ENCODE data around the gene GPR62. TPM values are rescaled to one million over a fixed set of nuclear protein-coding genes. Genes with fewer than 3 reads are reported as not detected.
A peak's percentile ranks its signal among the peaks of the same experiment; 100 is the strongest.

Gene GPR62
- total RNA-seq, 6 experiments from 2014 or later: 0.18 to 0.37 TPM; not detected in 4

DNA sequence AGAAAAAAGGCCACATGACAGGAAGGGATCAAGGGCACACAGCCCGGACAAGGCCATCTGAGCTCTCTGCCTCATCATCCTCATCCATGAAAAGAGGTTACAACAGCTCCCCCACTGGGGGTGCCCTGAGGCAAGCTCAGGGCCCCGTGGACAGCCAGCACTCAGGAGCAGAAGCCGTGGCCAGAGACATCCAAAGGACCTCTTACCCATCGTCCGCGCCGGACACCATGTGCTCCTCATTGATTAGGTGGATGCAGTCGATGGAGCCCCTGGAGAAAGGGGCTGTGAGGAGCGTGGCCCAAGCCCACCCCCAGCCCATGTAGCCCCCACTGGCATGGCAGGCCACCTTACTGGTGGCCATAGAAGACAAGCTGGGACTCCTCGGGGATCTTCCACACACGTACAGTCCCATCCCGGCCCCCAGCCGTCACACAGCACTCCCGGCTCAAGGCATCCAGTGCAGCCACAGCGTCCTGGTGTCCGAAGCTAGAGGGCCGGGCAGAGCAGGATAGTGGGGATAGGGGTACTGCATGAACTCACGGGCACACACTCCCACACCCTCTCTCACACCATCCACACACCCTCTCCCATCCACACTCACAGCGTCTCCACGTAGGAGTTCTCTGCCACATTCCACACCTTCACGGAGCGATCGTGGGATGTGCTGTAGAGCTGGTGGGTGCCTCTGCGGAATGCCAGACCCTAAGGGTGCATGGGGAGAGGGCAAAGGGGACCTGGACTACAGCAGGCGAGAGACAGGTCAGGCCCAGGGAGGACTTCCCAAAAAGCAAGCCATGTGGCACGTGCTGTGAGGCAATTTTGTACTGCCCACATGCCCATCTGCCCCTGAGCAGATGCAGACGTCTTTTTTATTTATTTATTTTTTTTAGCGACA is 19.9 kb upstream of the GPR62 start:
- Histone ChIP-seq H3K27ac (no peak overlapping the region), H3K4me1 (peaks cover 0 to 6% (median 1%) of the 10 kb centered on the region in 4 donors), H3K9me3 (no peaks in the 10 kb centered on the region), H3K27me3 (no peaks in the 10 kb centered on the region), H3K36me3 (peaks cover 0 to 47% (median 12%) of the 10 kb centered on the region in 4 donors), H3K4me3 (no peak overlapping the region)
- no peak for ATAC-seq
- peak in 1 of 3 donors; percentile 39 for DNase-seq
- 99% methylated on average over 9 of the region's 28 CpGs for WGBS (ENCODE audit: insufficient coverage, low coverage, low lambda C conversion rate, missing lambda C conversion rate)
- TF ChIP-seq POLR2A (IDR thresholded peaks at IDR 0.05): no peak
- TF ChIP-seq, protein P1, sequence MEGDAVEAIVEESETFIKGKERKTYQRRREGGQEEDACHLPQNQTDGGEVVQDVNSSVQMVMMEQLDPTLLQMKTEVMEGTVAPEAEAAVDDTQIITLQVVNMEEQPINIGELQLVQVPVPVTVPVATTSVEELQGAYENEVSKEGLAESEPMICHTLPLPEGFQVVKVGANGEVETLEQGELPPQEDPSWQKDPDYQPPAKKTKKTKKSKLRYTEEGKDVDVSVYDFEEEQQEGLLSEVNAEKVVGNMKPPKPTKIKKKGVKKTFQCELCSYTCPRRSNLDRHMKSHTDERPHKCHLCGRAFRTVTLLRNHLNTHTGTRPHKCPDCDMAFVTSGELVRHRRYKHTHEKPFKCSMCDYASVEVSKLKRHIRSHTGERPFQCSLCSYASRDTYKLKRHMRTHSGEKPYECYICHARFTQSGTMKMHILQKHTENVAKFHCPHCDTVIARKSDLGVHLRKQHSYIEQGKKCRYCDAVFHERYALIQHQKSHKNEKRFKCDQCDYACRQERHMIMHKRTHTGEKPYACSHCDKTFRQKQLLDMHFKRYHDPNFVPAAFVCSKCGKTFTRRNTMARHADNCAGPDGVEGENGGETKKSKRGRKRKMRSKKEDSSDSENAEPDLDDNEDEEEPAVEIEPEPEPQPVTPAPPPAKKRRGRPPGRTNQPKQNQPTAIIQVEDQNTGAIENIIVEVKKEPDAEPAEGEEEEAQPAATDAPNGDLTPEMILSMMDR (IDR thresholded peaks at IDR 0.05): no peak
- intact Hi-C loops (cut with DNase I): no loop called here

DNA sequence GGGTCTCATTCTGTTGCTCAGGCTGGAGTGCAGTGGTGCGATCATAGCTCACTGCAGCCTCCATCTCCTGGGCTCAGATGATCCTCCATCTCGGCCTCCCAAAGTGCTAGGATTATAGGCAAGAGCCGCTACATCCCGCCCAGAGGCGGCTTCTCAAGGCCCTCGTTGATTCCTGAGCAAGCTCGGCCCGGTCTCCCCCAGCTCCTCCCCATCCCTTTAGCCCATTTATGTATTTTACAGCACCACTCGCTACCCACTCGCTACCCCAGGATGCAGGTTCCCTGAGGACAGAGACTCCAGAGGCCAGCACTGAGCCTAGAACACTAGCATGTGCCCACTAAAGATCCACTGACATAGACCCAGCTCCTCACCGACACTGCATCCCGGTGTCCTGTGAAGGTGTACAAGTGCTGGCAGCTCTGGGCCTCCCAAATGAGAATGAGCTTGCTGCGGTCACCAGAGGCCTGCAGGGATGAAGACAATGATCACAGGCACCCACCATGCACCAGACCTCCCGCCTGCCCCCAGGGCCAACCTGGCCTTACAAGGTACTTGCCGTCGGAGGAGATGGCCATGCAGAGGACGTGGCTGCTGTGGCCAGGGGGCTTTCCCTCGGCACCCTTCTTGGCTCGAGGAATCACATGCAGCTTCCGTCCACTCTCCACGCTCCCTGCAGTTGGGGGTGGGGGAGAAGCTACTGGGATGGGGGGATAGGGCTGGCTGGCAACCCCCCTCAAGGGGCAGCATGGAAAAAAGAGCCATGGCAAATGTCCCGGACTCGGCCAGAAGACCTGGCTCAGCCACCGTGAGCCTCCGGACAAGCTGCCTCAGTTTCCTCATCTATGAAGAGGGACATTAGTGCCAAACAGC is 19.1 kb upstream of the GPR62 start:
- 95% methylated on average over 13 of the region's 25 CpGs for WGBS (ENCODE audit: insufficient coverage, low coverage, low lambda C conversion rate, missing lambda C conversion rate)
- Histone ChIP-seq H3K4me3 (no peak overlapping the region), H3K27ac (no peak overlapping the region), H3K4me1 (peaks cover 0 to 14% (median 5%) of the 10 kb centered on the region in 4 donors), H3K36me3 (peaks cover 0 to 47% (median 12%) of the 10 kb centered on the region in 4 donors), H3K9me3 (no peaks in the 10 kb centered on the region), H3K27me3 (no peaks in the 10 kb centered on the region)
- TF ChIP-seq, protein P1 (IDR thresholded peaks at IDR 0.05): no peak
- TF ChIP-seq POLR2A (IDR thresholded peaks at IDR 0.05): no peak
- intact Hi-C loops (cut with DNase I): no loop called here
- peak in 1 of 3 donors; percentile 35 for DNase-seq
- ATAC-seq: no peak

DNA sequence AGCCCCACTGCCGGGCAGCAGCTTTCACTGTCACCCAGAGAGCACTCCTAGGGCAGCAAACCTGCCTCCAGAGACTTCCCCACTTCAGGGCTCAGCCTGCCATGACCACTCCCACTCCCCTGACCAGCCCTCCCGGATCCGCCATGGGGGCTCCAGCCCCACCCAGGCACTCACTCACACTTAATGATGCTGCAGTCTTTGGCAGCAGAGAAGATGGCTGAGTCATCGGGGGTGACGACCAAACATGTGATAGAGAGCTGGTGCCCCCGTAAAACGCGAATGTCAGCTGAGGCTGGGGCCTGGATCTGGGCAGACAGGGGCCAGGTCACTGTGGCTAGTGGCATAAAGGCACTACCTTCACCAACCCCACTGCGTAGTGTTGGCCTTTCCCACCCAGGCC is 18.2 kb upstream of the GPR62 start:
- TF ChIP-seq POLR2A (IDR thresholded peaks at IDR 0.05): no peak
- TF ChIP-seq, protein P1 (IDR thresholded peaks at IDR 0.05): no peak
- H3K4me3 ChIP-seq: no peak overlapping the region
- H3K36me3 ChIP-seq: peaks cover 0 to 47% (median 12%) of the 10 kb centered on the region in 4 donors
- DNase-seq (peak in 1 of 3 donors; percentile 39), ATAC-seq (no peak)
- no peak overlapping the region for H3K27ac ChIP-seq
- WGBS (ENCODE audit: insufficient coverage, low coverage, low lambda C conversion rate, missing lambda C conversion rate): 92% methylated on average over 2 of the region's 9 CpGs
- H3K9me3 ChIP-seq: no peaks in the 10 kb centered on the region
- peaks cover 0 to 15% (median 6%) of the 10 kb centered on the region in 4 donors for H3K4me1 ChIP-seq
- intact Hi-C loops (cut with DNase I): no loop called here
- no peaks in the 10 kb centered on the region for H3K27me3 ChIP-seq

DNA sequence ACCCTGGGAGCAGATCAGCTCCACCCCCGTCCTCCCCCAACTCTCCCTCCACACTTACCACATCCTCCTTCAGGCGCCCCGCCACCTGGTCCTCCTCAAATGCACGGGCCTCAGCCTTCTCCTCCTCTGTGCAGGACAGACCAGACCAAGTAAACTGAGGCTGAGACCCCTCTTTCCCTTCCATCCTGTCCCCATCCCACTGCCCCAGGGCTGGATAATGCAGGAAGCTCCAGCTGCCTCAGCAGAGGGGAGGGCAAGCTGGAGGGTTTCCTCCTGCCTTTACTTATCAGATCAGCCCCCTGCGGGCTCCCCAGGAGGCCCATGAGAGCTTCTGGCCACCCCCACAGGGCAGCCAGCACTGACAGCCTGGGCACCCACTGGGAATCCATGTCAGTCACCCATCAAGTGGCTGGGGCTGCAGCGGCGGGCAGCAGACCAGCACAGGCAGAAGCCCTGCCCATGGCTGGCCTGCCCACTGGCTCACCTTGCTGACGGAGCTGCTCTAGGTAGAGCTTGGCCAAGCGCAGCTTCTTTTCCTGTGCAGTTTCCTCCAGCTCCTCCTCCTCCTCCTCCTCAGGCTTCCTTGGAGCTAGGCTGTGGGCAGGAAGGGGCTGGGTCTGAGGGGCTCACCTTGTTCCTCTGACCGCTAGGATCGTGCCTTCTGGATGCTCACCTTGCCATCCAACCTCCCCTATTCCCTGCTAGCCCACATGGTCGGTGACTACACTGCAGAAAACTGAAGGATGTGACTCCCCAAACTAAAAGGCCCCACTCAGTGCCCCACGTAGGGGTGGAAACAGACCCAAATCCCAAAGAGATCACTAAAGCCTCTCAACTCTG is 17.4 kb upstream of the GPR62 start:
- Histone ChIP-seq H3K4me1 (peaks cover 0 to 21% (median 6%) of the 10 kb centered on the region in 4 donors), H3K9me3 (no peaks in the 10 kb centered on the region), H3K27me3 (no peaks in the 10 kb centered on the region), H3K27ac (no peak overlapping the region), H3K36me3 (peaks cover 0 to 44% (median 12%) of the 10 kb centered on the region in 4 donors), H3K4me3 (no peak overlapping the region)
- WGBS (ENCODE audit: insufficient coverage, low coverage, low lambda C conversion rate, missing lambda C conversion rate): 87% methylated on average over 10 of the region's 13 CpGs
- intact Hi-C loops (cut with DNase I): no loop called here
- no peak for TF ChIP-seq POLR2A (IDR thresholded peaks at IDR 0.05)
- TF ChIP-seq, protein P1 (IDR thresholded peaks at IDR 0.05): no peak
- DNase-seq (peak in 1 of 3 donors; percentile 36), ATAC-seq (no peak)
